Activated T-cell treated with anti-CD3 and anti-CD28 coated beads for 4 hours (primary cell): Measurements from ENCODE around the gene UBE2U.
"Not testable (repeated sequence)": the region's sequence is repeated elsewhere in the genome, so short reads cannot be mapped to it uniquely, and the experiment has no call there.

Experiments
- DNase-seq: peaks from one replicate; pipeline ENCODE4 v3.0.0-alpha.2; 2020

UBE2U gene

GRCh38 chr1:64194168-64195080 is 9.0 kb upstream of the UBE2U start:
- no peak for DNase-seq

- DNase-seq = no peak
These were observed 8.4 kb upstream of the UBE2U start for GRCh38 chr1:64195081-64195395.

GRCh38 chr1:64196074-64196870 is 7.2 kb upstream of the UBE2U start:
- no peak for DNase-seq

- no peak for DNase-seq
These were observed 6.3 kb upstream of the UBE2U start for GRCh38 chr1:64197076-64197475.

GRCh38 chr1:64199154-64199553 is 4.3 kb upstream of the UBE2U start:
- DNase-seq = no peak

- no peak for DNase-seq
These were observed 3.4 kb upstream of the UBE2U start for GRCh38 chr1:64200064-64200463.

GRCh38 chr1:64209221-64209620 is 5.8 kb downstream of the UBE2U start:
- no peak for DNase-seq

GRCh38 chr1:64212031-64212430 is 8.6 kb downstream of the UBE2U start:
- no peak for DNase-seq

- no peak for DNase-seq
These were observed 12.2 kb downstream of the UBE2U start for GRCh38 chr1:64215576-64215975.

GRCh38 chr1:64220241-64220640 is 16.8 kb downstream of the UBE2U start:
- no peak for DNase-seq

- no peak for DNase-seq
These were observed 20.1 kb downstream of the UBE2U start for GRCh38 chr1:64223329-64224151.

- not testable (repeated sequence) for DNase-seq
These were observed 20.8 kb downstream of the UBE2U start for GRCh38 chr1:64224236-64224635.

GRCh38 chr1:64228167-64228957 is 24.9 kb downstream of the UBE2U start:
- DNase-seq = no peak

- DNase-seq = no peak
These were observed 25.9 kb downstream of the UBE2U start for GRCh38 chr1:64229307-64229706.

- no peak for DNase-seq
These were observed 27.7 kb downstream of the UBE2U start for GRCh38 chr1:64231153-64231552.

GRCh38 chr1:64231654-64232053 is 28.2 kb downstream of the UBE2U start:
- DNase-seq = no peak

GRCh38 chr1:64234714-64235113 is 31.3 kb downstream of the UBE2U start:
- DNase-seq = no peak

GRCh38 chr1:64235181-64235580 is 31.8 kb downstream of the UBE2U start:
- DNase-seq = no peak

- no peak for DNase-seq
These were observed 32.5 kb downstream of the UBE2U start for GRCh38 chr1:64235910-64236309.

- no peak for DNase-seq
These were observed 33.1 kb downstream of the UBE2U start for GRCh38 chr1:64236541-64236954.

GRCh38 chr1:64239519-64239918 is 36.1 kb downstream of the UBE2U start:
- DNase-seq = not testable (repeated sequence)

GRCh38 chr1:64240206-64240605 is 36.8 kb downstream of the UBE2U start:
- DNase-seq = no peak
